GM19468 (cell line): Measurements from ENCODE around the gene CTXN1.
"Not testable (repeated sequence)": the region's sequence is repeated elsewhere in the genome, so short reads cannot be mapped to it uniquely, and the experiment has no call there.

Experiments used
- ATAC-seq: cut with Tn5 transposase; IDR thresholded peaks from one replicate; pipeline ENCODE4 v1.9.1; 2021; ENCODE audit warnings: mild to moderate bottlenecking, moderate library complexity, moderate number of reproducible peaks; ENCODE audit not compliant: unreplicated experiment; ENCODE audit errors: extremely low read depth

CTXN1 gene

DNA sequence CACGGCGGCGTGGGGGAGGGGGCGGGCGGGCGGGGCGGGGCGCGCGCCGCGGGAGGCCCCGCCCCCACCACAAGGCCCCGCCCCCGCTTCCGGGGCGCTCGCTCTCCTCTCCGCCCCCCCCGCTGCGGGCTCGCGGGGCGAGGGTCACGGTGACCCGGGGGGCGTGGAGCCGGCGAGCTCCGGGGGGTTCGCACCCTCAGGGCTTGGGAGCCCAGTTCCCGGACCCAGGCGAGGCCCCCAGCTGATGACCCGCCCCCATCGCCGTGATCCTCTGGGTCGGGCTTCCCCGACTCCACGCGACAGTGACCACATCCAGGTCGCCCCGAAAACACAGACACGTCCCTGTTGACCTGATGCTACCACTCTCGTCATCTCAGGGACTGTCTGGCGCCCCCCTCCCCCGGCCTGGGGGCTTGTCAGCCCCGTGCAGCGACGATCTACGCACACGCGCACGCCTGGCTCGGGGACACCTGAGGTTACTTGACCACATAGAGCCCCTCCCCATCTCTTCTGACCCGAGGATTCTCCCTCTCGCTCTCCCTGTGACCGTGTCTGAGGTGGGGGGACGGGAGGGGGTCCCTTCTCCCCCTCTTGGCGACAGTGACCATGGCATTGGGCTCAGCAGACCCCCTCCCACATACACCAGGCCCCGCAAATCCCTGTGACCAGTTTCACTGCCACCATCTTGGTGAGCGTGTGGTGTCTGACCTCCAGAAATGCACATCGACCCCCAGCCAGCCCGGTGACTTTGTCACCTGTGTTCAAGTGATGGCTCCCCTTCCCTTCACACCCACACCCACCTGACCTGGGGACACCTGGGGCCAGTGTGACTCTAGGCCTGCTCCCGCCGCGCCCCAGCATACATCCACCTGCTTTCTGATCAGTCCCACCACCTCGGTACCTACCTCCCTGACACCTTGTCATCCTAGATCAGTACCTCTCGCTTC is 21.6 kb downstream of the CTXN1 start:
- ATAC-seq: no peak

DNA sequence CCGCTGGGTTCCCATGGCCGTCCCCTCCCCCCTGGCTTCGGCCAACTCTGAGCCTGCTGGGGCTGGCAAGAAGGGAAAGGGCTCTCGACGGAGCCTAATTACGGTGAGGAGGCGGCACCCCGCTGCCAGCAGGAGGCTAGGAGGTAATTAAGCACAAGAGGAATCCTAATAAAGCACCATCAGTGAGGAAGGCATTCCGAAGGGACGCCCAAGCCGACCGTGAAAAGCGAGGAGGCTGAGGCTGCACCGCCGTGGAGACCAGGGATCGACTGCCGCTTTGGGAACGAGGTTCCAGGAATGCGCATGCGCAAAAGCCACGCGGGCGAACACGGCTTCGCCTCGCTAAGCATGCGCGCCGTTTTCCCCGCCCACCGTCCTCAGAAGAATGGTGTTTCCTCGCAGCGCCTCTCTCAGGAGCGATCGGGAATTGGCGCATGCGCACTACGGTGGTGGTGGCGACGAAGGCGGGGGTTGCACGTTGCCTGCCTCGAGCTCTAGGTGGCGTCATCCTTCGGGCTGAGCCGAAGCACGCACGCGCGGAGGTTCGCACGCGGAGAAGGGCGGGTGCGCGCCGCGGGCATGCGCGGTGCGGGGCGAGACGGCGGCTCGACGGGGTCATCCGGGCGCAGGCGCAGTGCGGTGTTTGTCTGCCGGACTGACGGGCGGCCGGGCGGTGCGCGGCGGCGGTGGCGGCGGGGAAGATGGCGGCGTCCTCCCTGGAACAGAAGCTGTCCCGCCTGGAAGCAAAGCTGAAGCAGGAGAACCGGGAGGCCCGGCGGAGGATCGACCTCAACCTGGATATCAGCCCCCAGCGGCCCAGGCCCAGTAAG is 22.5 kb downstream of the CTXN1 start, which contains the start of gene MAP2K7:
MAP2K7 (plus strand) TSS at position 634 of the 830 bp plus-strand sequence; CDS start at position 702, 68 bp downstream.
- ATAC-seq: peak; percentile 84

DNA sequence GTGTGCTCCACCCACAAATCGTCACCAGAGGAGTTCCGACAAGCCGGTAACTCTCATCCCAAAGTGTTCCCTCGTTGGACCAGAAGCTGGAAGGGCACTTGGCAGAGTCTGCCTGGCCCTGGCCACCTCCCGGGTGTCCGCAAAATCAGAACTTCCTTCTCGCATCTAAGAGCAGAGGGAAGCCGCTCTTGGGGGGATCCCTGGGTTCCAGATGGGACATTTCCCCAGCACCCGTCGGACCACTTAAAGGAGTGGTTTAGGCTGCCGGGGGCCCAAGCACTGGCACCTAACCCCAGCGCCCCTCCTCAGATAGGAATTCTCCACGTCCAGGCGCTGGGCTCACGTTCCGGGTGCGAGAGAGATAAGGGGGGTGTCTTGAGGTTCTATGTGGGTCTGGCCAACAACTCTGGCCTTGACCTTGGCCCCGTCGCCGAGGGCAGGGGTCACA is 23.1 kb downstream of the CTXN1 start:
- ATAC-seq: no peak

DNA sequence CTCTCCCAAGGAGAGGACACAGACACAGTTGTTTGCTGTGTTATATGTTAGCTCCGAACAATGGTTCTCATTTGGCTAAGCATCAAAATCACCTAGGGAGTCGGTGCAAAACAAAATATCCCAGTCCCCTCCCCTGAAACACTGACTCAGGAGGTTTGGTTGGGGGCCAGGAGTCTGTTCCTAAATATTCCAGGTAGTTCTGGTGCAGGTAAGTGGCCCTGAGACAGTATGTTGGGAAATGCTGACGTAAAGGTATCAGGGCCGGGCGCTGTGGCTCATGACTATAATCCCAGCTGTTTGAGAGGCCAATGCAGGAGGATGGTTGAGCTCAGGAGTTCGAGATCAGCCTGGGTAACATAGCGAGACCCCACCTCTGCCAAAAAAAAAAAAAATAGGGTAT is 24.6 kb downstream of the CTXN1 start:
- no peak for ATAC-seq

DNA sequence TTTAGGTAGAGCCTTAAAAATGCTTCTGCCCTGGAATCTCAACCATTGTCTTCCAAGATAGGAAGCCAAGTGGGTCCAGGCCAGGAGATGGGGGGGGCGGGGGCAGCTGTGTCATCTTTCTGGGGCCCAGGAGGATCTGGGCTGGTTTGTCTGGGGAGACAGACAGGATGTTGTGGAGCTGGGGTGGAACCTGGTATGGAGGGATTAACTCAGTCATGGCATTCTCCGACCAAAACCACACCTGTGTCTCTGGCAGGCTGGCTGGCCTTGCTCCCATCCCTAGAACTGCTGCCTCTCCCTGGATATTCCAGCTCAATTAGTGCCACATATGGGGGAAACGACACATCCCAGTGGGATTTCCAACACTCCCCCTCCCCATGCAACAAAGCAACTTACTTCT is 25.0 kb downstream of the CTXN1 start:
- ATAC-seq: no peak

DNA sequence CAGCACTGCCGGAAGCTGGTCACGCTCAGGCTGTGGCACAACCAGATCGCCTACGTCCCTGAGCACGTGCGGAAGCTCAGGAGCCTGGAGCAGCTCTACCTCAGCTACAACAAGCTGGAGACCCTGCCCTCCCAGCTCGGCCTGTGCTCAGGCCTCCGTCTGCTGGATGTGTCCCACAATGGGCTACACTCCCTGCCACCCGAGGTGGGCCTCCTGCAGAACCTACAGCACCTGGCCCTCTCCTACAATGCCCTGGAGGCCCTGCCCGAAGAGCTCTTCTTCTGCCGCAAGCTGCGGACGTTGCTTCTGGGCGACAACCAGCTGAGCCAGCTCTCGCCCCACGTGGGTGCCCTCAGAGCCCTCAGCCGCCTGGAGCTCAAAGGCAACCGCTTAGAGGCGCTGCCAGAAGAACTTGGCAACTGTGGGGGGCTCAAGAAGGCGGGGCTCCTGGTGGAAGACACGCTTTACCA is 25.5 kb downstream of the CTXN1 start:
- ATAC-seq: no peak

DNA sequence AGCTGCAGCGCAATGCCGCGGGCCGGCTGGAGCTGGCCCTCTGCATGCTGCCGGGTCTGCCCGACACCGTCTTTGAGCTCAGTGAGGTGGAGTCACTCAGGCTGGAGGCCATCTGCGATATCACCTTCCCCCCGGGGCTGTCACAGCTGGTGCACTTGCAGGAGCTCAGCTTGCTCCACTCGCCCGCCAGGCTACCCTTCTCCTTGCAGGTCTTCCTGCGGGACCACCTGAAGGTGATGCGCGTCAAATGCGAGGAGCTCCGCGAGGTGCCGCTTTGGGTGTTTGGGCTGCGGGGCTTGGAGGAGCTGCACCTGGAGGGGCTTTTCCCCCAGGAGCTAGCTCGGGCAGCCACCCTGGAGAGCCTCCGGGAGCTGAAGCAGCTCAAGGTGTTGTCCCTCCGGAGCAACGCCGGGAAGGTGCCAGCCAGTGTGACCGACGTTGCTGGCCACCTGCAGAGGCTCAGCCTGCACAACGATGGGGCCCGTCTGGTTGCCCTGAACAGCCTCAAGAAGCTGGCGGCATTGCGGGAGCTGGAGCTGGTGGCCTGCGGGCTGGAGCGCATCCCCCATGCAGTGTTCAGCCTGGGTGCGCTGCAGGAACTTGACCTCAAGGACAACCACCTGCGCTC is 26.1 kb downstream of the CTXN1 start:
- ATAC-seq: no peak

DNA sequence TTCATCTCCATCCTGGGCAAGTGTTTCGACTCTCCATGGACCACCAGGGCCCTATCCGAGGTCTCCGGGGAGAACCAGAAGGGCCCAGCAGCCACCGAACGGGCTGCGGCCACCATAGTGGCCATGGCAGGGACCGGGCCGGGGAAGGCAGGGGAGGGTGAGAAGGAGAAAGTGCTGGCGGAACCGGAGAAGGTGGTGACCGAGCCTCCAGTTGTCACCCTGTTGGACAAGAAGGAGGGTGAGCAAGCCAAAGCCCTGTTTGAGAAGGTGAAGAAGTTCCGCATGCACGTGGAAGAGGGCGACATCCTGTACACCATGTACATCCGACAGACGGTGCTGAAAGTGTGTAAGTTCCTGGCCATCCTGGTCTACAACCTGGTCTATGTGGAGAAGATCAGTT is 27.0 kb downstream of the CTXN1 start:
- no peak for ATAC-seq

DNA sequence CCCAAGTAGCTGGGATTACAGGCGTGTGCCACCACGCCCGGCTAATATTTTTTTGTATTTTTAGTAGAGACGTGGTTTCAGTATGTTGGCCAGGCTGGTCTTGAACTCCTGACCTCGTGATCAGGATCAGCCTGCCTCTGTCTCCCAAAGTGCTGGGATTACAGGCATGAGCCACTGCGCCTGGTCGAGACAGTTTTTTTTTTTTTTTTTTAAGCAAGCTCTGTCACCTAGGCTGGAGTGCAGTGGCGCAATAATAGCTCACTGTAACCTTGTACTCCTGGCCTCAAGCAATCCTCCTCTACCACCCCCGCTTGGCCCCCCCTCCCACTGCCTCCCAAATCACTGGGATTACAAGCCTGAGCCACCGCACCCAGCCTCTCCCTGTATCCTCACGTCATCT is 28.6 kb downstream of the CTXN1 start:
- no peak for ATAC-seq

DNA sequence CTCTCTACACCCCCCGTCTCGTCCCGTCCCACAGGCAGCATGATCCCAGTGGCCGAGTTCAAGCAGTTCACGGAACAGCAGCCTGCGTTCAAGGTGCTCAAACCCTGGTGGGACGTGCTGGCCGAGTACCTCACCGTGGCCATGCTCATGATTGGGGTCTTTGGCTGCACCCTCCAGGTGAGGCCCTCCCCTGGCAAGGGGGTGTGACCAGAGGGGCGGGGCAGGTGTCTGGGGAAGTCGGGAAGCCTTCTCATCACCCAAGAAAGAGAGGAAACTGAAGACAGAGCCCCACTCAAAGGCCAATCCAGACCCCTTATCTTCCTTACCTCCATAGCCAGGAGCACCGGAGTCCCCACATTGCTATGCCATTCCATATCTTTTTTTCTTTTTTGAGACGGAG is 30.4 kb downstream of the CTXN1 start:
- ATAC-seq: no peak

DNA sequence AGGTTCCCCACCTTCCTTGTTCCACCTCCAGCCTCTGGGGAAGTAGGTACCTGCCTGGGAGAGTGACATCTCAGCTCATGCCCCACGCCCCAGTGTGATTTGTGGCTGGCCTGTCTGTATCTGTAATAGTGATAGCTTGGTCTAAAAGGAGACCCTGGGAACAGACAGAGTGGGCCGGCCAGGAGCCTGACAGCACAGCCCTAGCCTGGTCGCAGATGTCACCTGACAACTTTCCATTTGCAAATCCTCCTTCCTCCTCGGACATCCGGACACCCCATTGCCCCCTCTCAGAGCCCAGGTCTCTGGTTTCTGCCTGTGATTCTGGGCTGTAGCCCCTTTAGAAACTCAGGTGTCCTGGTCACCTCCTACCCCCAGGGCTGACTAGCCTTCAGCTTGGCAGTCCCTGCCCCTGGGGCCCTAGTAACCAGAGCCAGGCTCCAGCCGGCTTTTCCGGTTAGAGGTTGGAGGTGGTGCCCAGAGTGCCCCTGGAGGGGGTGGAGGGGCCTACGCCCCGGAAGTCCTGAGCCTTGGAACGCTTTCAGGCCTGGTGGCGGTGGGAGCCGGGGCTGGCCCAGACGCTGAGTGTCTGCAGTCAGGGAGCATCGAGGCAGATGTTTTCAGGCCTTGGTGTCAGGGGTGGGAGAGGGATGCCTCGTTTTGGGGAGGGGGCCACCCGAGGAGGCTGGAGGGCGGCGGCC is 31.2 kb downstream of the CTXN1 start:
- no peak for ATAC-seq

DNA sequence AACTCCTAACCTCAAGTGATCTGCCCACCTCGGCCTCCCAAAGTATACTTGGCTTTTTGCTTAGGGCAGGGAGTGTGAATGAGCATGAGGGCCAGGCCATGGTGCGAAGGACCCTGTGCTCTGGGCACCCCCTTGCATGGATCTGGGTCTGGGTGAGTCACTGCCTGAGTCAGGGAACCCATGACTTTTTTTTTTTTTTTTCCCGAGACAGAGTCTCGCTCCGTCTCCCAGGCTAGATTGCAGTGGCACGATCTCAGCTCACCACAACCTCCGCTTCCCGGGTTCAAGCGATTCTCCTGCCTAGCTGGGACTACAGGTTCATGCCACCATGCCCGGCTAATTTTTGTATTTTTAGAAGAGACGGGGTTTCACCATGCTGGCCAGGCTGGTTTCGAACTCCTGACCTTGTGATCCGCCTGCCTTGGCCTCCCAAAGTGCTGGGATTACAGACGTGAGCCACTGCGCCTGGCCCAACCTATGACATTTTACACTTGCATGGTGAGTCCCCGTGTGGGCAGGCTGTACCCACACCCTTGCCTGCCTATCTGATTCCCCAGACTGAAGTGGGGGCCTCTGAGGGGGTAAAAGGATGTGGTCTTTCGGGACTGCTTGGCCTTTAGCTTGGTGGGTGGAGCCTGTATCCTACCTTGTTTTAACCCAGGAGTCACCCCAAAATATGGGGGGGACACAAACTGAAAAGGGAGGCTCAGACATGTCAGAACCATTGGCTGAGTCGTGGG is 32.4 kb downstream of the CTXN1 start:
- not testable (repeated sequence) for ATAC-seq

DNA sequence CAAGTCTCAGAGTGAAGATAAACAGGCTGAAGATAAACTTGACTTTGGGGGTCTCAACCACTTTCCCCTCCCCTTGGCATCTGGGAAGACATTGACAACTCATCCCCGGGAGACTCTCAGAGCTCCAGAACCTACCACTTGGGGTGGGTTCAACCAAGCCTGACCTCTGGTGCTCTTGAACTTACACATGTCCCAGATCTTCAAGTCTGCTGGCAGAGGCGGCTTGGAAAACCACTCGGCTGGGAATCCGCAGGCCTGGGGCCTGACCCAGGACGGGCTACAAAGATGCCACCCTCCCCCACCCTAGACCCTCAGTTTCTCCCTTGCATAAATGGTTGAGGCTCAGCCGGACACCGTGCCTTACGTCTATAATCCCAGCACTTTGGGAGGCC is 37.1 kb downstream of the CTXN1 start:
- ATAC-seq: no peak

DNA sequence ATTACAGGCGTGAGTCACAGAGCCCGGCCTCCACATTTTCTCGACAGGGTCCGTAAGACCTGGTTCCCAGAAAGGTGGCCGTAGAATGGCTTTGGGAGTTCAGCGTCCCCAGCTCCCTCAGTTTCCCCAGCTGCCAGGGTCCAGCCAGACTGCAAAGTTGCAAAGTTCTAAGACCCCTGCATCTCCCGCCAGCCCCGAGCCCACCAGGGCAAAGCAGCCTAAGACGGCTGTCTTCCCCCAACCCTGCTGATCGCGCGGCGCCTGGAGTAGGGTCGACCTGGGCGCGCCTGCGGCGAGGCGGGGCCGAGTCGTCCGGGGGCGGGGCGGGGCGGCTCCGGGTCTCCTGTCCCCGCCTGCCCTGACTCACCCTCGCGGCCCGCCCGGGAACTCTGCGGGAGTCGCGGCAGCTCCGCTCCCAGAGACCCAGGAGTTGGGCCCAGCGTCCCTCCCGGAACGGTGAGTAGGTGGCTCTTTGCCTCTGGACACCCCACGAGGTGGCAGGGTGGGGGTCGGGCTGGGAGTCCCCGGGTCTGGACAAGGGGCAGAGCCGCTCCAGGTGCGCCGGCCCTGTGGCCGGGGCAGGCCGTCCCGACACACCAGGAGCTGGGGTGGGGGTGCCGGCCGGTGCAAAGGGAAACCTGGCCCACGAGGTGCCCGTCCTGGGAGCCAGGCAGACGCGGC is 37.6 kb downstream of the CTXN1 start, which contains the start of gene LRRC8E:
LRRC8E (plus strand) TSS at position 366 of the 681 bp plus-strand sequence. CDS start 7,094 bp downstream, outside the sequence.
- ATAC-seq: no peak

DNA sequence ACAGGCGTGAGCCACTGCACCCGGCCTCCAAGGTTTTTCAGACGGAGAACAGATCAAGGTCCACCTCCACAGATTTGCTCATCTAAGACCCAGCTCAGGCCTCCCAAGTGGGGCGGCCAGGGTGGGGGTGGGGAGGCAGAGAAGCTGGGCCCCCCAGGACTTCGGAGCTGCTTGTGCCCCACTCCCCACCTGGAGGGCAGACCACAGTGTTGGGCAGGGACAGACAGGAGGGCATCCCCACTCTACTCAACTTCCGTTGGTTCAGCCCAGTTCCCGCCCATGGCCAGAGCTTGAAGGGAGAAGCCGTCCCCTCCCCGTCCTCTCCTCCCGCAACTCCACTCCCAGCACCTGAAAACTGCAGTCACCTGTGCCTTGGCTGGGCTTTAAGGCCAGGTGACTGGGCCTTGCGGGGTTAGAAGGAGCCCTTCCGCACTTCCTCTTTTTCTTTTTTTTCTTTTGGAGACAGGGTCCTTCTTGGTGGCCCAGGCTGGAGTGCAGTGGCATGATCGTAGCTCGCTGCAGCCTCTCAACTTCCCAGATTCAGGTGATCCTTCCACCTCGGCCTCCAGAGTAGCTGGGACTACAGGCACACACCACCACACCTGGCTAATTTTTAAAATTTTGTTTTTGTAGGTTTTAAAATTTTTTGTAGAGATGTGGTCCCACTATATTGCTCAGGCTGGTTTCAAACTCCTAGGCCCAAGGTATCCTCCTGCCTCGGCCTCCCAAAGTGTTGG is 38.4 kb downstream of the CTXN1 start:
- no peak for ATAC-seq

DNA sequence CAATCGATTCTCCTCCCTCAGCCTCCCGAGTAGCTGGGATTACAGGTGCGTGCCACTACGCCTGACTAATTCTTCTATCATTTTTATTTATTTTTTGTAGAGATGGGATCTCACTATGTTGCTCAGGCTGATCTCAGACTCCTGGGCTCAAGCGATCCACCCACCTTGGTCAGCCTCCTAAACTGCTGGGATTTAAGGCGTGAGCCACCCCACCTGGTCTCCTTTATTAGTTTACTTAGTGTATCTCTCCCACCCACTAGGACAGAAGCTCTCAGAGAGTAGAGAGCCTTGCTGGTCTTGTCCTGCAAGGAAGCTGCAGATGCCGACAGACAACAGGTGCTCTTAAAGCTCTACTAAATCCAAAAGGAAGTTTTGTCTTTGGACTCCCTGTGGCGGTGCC is 40.1 kb downstream of the CTXN1 start:
- ATAC-seq: no peak

DNA sequence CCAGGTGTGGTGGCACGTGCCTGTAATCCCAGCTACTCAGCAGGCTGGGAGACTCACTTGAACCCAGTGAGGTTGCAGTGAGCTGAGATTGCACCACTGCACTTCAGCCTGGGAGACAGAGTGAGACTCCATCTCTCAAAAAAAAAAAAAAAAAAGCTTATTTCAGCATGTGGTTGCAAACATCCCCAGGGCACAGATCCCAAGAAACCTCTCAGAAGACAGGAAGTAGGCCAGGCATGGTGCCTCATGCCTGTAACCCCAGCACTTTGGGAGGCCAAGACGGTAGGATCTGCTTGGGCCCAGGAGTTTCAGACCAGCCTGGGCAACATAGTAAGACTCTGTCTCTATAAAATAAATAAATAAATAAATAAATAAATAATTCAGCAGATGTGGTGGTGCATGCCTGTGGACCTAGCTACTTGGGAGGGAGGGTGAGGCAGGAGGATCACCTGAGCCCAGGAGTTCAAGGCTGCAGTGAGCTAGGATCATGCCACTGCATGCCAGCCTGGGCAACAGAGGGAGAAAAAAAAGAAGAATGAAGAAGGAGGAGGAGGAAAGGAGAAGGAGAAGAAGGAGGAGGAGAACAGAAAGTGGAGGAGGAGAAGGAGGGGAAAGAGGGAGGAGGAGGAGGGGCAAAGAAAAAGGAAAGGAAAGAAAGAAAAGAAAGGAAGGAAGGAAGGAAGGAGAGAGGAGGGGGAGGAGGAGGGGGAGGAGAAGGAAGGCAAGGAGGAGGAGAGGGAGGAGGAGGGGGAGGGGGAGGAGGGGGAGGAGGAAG is 42.0 kb downstream of the CTXN1 start:
- ATAC-seq: no peak
